BLaER1 treated with 17β-estradiol and CSF1 and Interleukin-3, amounts not matched to agents 10 nM and 100 nM (cell line): ENCODE results near the gene ERF.

Experiments
- H3K27ac ChIP-seq, 11 experiments: shearing (Covaris generic); formaldehyde crosslinking; 2 replicates each; pipeline ENCODE4 v1.8.1; 2022
- H3K27me3 ChIP-seq, 11 experiments: shearing (Covaris generic); formaldehyde crosslinking; 2 replicates each; pipeline ENCODE4 v1.8.1; 2022
- H3K36me3 ChIP-seq, 11 experiments: shearing (Covaris generic); formaldehyde crosslinking; 2 replicates each; pipeline ENCODE4 v1.8.1; 2022
- H3K4me1 ChIP-seq, 10 experiments: shearing (Covaris generic); formaldehyde crosslinking; 2 replicates each; pipeline ENCODE4 v1.8.1; 2022
- H3K4me2 ChIP-seq, 11 experiments: shearing (Covaris generic); formaldehyde crosslinking; 2 replicates each; pipeline ENCODE4 v1.8.1; 2022
- H3K4me3 ChIP-seq, 10 experiments: shearing (Covaris generic); formaldehyde crosslinking; 2 replicates each; pipeline ENCODE4 v1.8.1; 2022
- H3K9ac ChIP-seq, 11 experiments: shearing (Covaris generic); formaldehyde crosslinking; 2 replicates each; pipeline ENCODE4 v1.8.1; 2022
- H3K9me3 ChIP-seq, 11 experiments: shearing (Covaris generic); formaldehyde crosslinking; replicated peaks in 1 of 11; 2 replicates each; pipeline ENCODE4 v1.8.1; 2022
- H4K20me1 ChIP-seq, 11 experiments: shearing (Covaris generic); formaldehyde crosslinking; 2 replicates each; pipeline ENCODE4 v1.8.1; 2022
- Cebpa-rat ChIP-seq, 11 experiments: shearing (Covaris generic); IDR thresholded peaks; 2 replicates each; pipeline ENCODE4 v1.8.1; 2022

The ERF gene

GRCh38 chr19:42289556-42290041 lies 34.7 kb upstream of the ERF start:
- Histone ChIP-seq H3K4me1 (peaks cover 59 to 72% (median 69%) of the 10 kb centered on the region in 10 experiments), H3K36me3 (peaks cover 74 to 80% (median 80%) of the 10 kb centered on the region in 11 experiments), H3K9ac (peak overlapping the region in 7 of 11 experiments; percentile 26 to 49 (median 43); a peak in 9 of 22 replicates)

GRCh38 chr19:42288881-42289555 lies 34.1 kb upstream of the ERF start:
- Histone ChIP-seq H4K20me1 (peaks cover 68 to 96% (median 91%) of the 10 kb centered on the region in 11 experiments), H3K27me3 (no peaks in the 10 kb centered on the region), H3K4me3 (no peak overlapping the region), H3K9me3 (no peaks in the 10 kb centered on the region), H3K4me1 (peaks cover 59 to 73% (median 69%) of the 10 kb centered on the region in 10 experiments), H3K36me3 (peaks cover 68 to 75% (median 74%) of the 10 kb centered on the region in 11 experiments), H3K9ac (peak overlapping the region in 6 of 11 experiments; percentile 6 to 60 (median 36); a peak in 4 of 22 replicates), H3K4me2 (peak overlapping the region in 9 of 11 experiments; percentile 8 to 100 (median 55); a peak in 12 of 22 replicates), H3K27ac (no peak overlapping the region)
- TF ChIP-seq Cebpa-rat (IDR thresholded peaks at IDR 0.05): no peak

More at GRCh38 chr19:42289556-42290041, 34.7 kb upstream of the ERF start:
- no peaks in the 10 kb centered on the region for H3K9me3 ChIP-seq
- H3K4me3 ChIP-seq: no peak overlapping the region
- 0 out of 22 replicates have a peak overlapping the region, but pooled peaks of 1 of the 11 experiments have one; percentile 18 for H3K27ac ChIP-seq
- TF ChIP-seq Cebpa-rat (IDR thresholded peaks at IDR 0.05): no peak
- H4K20me1 ChIP-seq: peaks cover 66 to 100% (median 95%) of the 10 kb centered on the region in 11 experiments
- H3K4me2 ChIP-seq: peak overlapping the region in 8 of 11 experiments; percentile 39 to 85 (median 68); a peak in 13 of 22 replicates
- H3K27me3 ChIP-seq: no peaks in the 10 kb centered on the region

GRCh38 chr19:42288387-42288786 lies 33.5 kb upstream of the ERF start:
- Histone ChIP-seq H4K20me1 (peaks cover 68 to 92% (median 86%) of the 10 kb centered on the region in 11 experiments), H3K4me3 (no peak overlapping the region), H3K27ac (peak overlapping the region in 1 of 11 experiments; percentile 27; a peak in 1 of 22 replicates), H3K4me2 (peak overlapping the region in 8 of 11 experiments; percentile 8 to 100 (median 20); a peak in 10 of 22 replicates), H3K27me3 (no peaks in the 10 kb centered on the region), H3K9me3 (no peaks in the 10 kb centered on the region), H3K36me3 (peaks cover 62 to 68% (median 67%) of the 10 kb centered on the region in 11 experiments), H3K4me1 (peaks cover 60 to 74% (median 71%) of the 10 kb centered on the region in 10 experiments), H3K9ac (peak overlapping the region in 3 of 11 experiments; percentile 6 to 60 (median 26); a peak in 3 of 22 replicates)
- no peak for TF ChIP-seq Cebpa-rat (IDR thresholded peaks at IDR 0.05)

- H4K20me1 ChIP-seq: peaks cover 66 to 92% (median 82%) of the 10 kb centered on the region in 11 experiments
- H3K9me3 ChIP-seq: no peaks in the 10 kb centered on the region
- peak overlapping the region in 1 of 11 experiments; percentile 27; a peak in 2 of 22 replicates for H3K27ac ChIP-seq
- H3K4me1 ChIP-seq: peaks cover 66 to 80% (median 77%) of the 10 kb centered on the region in 10 experiments
- no peaks in the 10 kb centered on the region for H3K27me3 ChIP-seq
- H3K9ac ChIP-seq: peak overlapping the region in 4 of 11 experiments; percentile 6 to 60 (median 57); a peak in 2 of 22 replicates
- H3K36me3 ChIP-seq: peaks cover 56 to 62% (median 61%) of the 10 kb centered on the region in 11 experiments
- H3K4me3 ChIP-seq: 0 out of 20 replicates have a peak overlapping the region, but pooled peaks of 1 of the 10 experiments have one; percentile 5
- peak overlapping the region in 9 of 11 experiments; percentile 21 to 100 (median 95); a peak in 11 of 22 replicates for H3K4me2 ChIP-seq
- no peak for TF ChIP-seq Cebpa-rat (IDR thresholded peaks at IDR 0.05)
Observed at GRCh38 chr19:42287827-42288107, 32.8 kb upstream of the ERF start.

- peak overlapping the region in 7 of 10 experiments; percentile 23 to 82 (median 46); a peak in 10 of 20 replicates for H3K4me3 ChIP-seq
- peaks cover 72 to 86% (median 83%) of the 10 kb centered on the region in 10 experiments for H3K4me1 ChIP-seq
- peak overlapping the region; percentile 94 to 100 (median 97) for H3K4me2 ChIP-seq
- TF ChIP-seq Cebpa-rat (IDR thresholded peaks at IDR 0.05): no peak
- H3K27ac ChIP-seq: peak overlapping the region in 10 of 11 experiments; percentile 20 to 95 (median 55); a peak in 17 of 22 replicates
- no peaks in the 10 kb centered on the region for H3K27me3 ChIP-seq
- no peaks in the 10 kb centered on the region for H3K9me3 ChIP-seq
- H4K20me1 ChIP-seq: peaks cover 65 to 89% (median 76%) of the 10 kb centered on the region in 11 experiments
- H3K9ac ChIP-seq: peak overlapping the region; percentile 15 to 89 (median 59); a peak in 17 of 22 replicates
- peaks cover 50 to 57% (median 56%) of the 10 kb centered on the region in 11 experiments for H3K36me3 ChIP-seq
Observed at GRCh38 chr19:42287017-42287826, 32.3 kb upstream of the ERF start.

GRCh38 chr19:42286349-42287016 lies 31.6 kb upstream of the ERF start:
- peak overlapping the region; percentile 83 to 91 (median 88) for H3K9ac ChIP-seq
- peak overlapping the region; percentile 94 to 100 (median 97) for H3K4me2 ChIP-seq
- peak overlapping the region; percentile 64 to 82 (median 74) for H3K4me3 ChIP-seq
- no peak for TF ChIP-seq Cebpa-rat (IDR thresholded peaks at IDR 0.05)
- peaks cover 44 to 49% (median 48%) of the 10 kb centered on the region in 11 experiments for H3K36me3 ChIP-seq
- no peaks in the 10 kb centered on the region for H3K9me3 ChIP-seq
- H3K27me3 ChIP-seq: no peaks in the 10 kb centered on the region
- H3K4me1 ChIP-seq: peaks cover 79 to 91% (median 88%) of the 10 kb centered on the region in 10 experiments
- peak overlapping the region; percentile 22 to 95 (median 90); a peak in 21 of 22 replicates for H3K27ac ChIP-seq
- peaks cover 58 to 89% (median 72%) of the 10 kb centered on the region in 11 experiments for H4K20me1 ChIP-seq

- H3K4me1 ChIP-seq: peaks cover 80 to 91% (median 89%) of the 10 kb centered on the region in 10 experiments
- peaks cover 52 to 89% (median 69%) of the 10 kb centered on the region in 11 experiments for H4K20me1 ChIP-seq
- H3K27ac ChIP-seq: peak overlapping the region; percentile 22 to 95 (median 90); a peak in 21 of 22 replicates
- peak overlapping the region; percentile 83 to 91 (median 88) for H3K9ac ChIP-seq
- peak overlapping the region; percentile 64 to 82 (median 74) for H3K4me3 ChIP-seq
- H3K9me3 ChIP-seq: no peaks in the 10 kb centered on the region
- H3K36me3 ChIP-seq: peaks cover 39 to 44% (median 43%) of the 10 kb centered on the region in 11 experiments
- TF ChIP-seq Cebpa-rat (IDR thresholded peaks at IDR 0.05): no peak
- H3K4me2 ChIP-seq: peak overlapping the region; percentile 94 to 100 (median 97)
- H3K27me3 ChIP-seq: no peaks in the 10 kb centered on the region
Observed at GRCh38 chr19:42285988-42286348, 31.0 kb upstream of the ERF start.

- Histone ChIP-seq H3K9ac (peak overlapping the region; percentile 83 to 91 (median 88)), H3K36me3 (peaks cover 37 to 40% (median 39%) of the 10 kb centered on the region in 11 experiments), H3K27me3 (no peaks in the 10 kb centered on the region), H3K4me1 (peaks cover 75 to 86% (median 85%) of the 10 kb centered on the region in 10 experiments), H4K20me1 (peaks cover 48 to 84% (median 65%) of the 10 kb centered on the region in 11 experiments), H3K4me3 (peak overlapping the region; percentile 64 to 82 (median 74)), H3K4me2 (peak overlapping the region; percentile 94 to 100 (median 97)), H3K27ac (peak overlapping the region; percentile 22 to 95 (median 90); a peak in 21 of 22 replicates), H3K9me3 (no peaks in the 10 kb centered on the region)
- no peak for TF ChIP-seq Cebpa-rat (IDR thresholded peaks at IDR 0.05)
Observed at GRCh38 chr19:42285541-42285941, 30.6 kb upstream of the ERF start.
